Activated effector memory CD4-positive, alpha-beta T cell treated with anti-CD3 and anti-CD28 coated beads, Interleukin-2, amount 50 U/mL, for 16 hours (primary cell): ENCODE results near the gene SLC18A3.

Experiments
- DNase-seq: peaks from one replicate; pipeline ENCODE4 v3.0.0-alpha.2; 2020

Gene SLC18A3

DNA sequence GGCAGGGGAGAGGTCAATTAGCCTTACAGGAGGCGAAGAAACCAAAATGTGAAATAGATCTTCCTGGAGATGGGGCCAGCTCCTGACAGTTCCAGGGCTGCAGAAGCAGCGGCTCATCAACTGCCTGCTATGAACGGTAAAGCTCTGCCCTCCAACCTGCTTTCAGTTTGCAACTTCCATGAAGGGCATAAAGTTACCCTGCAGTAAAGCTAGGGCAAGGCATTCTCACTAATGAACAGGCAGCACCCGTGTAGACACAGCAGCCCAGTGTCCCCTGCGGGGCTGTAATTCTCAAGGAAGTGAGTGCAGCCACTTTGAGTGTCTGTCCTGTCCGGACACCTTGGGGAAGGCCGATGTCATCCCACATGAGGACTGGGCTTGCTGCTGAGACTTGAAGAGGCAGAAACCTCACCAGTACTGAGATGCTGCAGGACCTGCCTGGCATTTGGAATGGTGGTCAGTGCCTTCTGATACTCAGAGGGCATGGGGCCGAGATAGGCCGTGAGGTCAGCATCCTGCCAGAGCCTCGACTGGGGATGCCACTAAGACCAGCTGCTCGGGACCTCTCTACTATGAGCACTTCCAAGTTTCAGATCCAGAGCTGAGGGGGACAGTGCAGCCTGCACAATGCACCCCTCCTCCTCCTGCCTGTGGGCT is 43.3 kb downstream of the SLC18A3 start:
- peak; percentile 31 for DNase-seq

DNA sequence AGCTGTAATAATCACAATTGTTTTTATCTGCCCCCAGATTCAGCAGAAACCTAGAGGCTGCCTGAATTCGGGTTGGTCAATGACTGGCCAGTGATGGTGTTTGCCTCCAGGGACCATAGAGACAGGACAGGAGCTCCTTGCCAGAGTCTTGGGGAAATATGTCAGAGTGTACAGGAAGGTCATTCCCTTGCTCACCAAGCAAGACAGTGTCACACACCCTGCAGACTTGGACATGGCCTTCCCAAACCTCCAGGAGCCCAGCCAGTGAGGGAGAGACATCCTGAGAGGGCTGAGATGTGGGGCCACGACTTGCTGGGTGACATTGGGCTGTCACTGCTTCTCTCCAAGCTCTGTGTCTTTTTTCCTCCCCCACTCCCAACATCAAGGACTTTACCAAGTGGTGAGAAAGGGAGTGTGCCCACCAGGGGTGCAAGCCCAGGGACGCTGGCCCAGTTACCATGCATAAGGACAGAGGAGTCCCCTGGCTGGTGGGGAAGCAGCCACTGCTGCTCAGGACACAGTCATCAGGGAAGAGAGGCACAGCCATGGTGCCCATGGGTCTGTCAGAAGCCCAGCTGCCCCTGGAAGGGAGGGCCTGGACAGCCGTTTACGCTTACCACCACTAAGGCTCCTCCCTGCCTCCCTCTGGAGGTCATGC is 44.1 kb downstream of the SLC18A3 start:
- DNase-seq, result peak; percentile 41

DNA sequence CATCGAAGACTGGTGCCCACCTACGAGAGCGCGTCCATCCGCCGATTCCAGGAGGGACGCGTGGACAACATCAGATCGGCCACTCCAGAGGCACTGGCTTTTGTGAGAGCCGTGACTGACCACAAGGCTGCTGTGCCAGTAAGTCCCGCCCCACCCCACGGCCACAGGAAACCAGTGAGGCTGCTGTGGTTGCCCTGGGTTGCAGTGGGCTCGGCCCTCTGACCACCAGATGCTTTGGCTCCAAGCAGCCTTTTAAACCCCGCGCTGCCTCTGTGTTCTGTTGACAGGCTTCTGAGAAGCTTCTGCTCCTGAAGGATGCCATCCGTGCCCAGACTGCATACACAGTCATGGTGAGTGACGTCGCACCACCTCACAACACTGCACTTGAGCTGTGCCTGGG is 45.0 kb downstream of the SLC18A3 start:
- DNase-seq, result peak; percentile 36

DNA sequence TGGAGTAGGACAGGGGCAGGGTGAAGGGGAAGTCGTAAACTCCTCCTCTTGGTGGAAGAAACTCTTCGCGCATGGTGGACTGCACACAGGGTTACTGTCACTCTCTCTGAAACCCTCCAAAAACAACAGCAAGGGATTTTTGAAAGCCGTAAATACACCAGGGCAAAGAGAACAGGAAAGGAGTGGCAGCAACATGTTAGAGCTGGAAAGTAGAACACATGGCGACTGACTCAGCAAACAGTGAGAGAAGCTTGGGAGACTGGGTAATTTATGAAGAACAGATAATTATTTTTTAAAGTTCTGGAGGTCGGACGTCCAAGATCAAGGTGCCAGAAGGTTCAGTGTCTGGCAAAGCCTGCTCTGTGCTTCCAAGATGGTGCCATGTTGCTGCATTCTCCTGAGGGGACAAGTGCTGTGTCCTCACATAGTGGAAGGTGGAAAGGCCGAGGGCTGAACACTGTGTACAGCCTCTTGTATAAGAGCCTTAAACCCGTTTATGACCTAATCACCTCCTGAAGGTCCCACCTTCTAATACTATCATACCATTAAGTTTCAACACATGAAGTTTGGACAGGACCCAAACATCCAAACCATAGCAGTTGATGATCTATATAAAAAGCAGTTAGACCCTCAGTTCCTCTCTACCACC is 46.9 kb downstream of the SLC18A3 start:
- DNase-seq, result no peak

DNA sequence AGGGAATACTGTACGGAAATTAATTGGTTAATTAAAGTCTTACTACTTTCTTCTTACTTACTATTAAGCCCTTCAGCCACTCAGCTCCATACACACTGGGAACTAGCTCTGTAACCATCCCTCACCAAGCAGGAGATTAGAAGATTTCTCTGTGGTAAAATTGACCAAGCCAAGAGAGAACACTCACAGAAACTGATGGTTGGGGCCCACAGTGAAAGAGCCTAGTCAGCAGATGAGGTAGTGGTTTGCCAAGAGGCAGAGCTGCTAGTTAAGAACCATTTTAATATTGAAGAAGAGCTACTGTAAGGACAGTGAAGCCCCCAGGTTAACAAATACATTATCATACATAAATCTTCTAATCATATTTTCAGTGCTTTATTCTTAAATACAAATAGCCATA is 47.5 kb downstream of the SLC18A3 start:
- no peak for DNase-seq

DNA sequence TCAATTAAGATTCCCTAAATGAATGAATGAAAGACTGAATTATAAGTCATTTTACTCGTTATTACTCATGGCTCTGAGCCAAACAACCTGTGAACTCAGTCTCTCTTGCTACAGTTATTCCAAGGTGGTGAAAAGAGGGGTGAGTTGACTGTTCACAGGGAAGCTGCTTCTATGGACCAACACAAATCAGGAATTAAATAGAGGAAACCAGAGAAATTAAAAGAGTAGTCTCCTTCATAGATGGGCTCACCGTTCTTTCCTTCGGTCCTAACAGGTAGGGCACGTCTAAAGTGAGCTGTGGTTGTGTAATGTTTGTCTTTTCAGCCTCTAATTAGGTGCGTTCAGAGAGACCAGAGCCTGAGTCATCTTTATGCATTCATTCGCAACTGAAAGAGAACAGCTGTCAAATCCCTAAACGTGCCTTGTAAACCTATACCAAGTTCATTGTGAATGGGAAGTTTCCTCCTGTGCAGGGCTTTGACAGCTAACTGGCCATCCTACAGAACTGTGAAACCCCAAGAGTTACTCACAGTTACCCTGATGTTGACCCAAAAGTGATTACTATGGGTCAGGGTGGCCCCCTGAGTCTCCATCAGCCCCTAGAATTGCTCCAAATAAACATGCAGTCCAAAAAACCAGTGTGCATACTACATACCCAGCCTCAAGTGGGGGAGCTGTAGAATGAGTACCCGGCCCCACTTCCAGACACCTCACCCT is 51.2 kb downstream of the SLC18A3 start:
- no peak for DNase-seq
